Measurements from ENCODE around the gene STAMBP. TPM values are rescaled to one million over a fixed set of nuclear protein-coding genes. Genes with fewer than 3 reads are reported as not detected.

The STAMBP gene
- total and polyA plus RNA-seq, 2 of the 13 experiments (the other 11 are each of a cell fraction or from before 2014, with no cell fraction given): 49.6 to 53.2 TPM

DNA sequence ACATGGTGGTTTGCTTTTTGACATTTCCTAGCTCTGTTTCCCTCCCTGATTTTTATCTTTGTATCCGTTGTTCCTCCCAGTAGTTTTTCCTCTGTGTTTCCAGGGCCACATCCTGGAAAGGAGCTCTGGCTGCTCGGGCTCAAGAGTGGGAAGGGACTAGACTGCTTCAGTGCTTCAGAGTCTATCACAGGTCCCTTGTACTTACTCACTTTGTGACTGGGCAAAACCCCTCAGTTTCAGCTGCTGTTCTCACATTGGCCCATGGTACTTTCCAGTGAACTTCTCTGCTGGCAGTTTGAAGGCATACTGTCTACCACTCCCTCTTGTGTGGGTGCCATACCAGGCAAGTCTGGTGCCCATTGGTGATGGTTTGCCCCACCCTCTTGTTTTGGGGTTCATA is 7.5 kb upstream of the STAMBP start (continued):
- TF ChIP-seq BCLAF1 (IDR thresholded peaks at IDR 0.05) (no peak), GTF3A (CRISPR knock-in tag; conservative IDR thresholded peaks at IDR 0.05) (no peak)

DNA sequence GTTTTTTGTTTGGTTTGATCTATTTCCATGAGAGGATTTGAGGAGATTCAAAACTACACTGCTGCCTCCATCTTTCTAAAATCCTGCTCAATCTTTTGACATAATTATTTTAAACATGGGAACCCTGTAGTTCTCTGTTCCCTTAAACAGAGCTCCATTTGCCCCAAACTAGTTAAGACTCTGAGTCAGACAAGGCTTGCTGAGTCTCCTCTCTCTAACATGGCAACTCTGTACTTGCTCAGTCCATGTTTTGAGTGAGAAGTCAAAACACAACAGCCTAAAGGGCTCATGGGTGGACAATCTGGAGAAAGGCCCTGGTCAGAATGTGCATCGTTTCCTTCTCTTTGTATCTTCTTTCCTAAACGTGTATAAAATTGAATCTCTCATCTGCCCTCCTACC is 7.1 kb upstream of the STAMBP start:
- BruUV-seq (replicated peaks): no TSS peak
- Histone ChIP-seq H3K4me1 (ENCODE audit: insufficient read depth, low read length) (no peaks in the 10 kb centered on the region), H2AFZ (ENCODE audit: low read length) (no peak overlapping the region), H3K79me2 (ENCODE audit: insufficient read depth, low read length) (no peaks in the 10 kb centered on the region), H3K4me3 (replicated peaks in 1 of 3; ENCODE audit: insufficient read depth in 1 of 3, low read depth in 2 of 3, low read length in 3 of 3) (no peak overlapping the region), H3K9me3 (ENCODE audit: low read length) (no peaks in the 10 kb centered on the region), H3K9ac (ENCODE audit: insufficient read depth, low read depth, low read length) (no peak overlapping the region), H3K36me3 (replicated peaks in 1 of 2; ENCODE audit: control insufficient read depth in 1 of 2, insufficient read depth in 2 of 2, low read length in 2 of 2) (no peaks in the 10 kb centered on the region), H3K27ac (ENCODE audit: extremely low read length, insufficient read depth, low read length) (no peak overlapping the region), H3K27me3 (ENCODE audit: control insufficient read depth in 1 of 2, insufficient read depth in 2 of 2, low read length in 2 of 2) (peaks cover 3 to 5% of the 10 kb centered on the region in 2 experiments; a peak in 3 of 5 replicates), H3K4me2 (ENCODE audit: low read depth, low read length) (no peak overlapping the region), H4K20me1 (ENCODE audit: insufficient read depth, low read length) (no peaks in the 10 kb centered on the region)
- ATAC-seq: no peak
- no peak for FAIRE-seq
- no peak for DNase-seq (ENCODE audit: low spot score)
- intact Hi-C loops (cut with micrococcal nuclease; ENCODE audit: unreplicated experiment) (no loop called here), in situ Hi-C loops (cut with HindIII; ENCODE audit: extremely low pct_ligation_motif_present, low pct_unique_long_range_greater_than_20kb) (no loop called here)
- CTCF ChIA-PET (ENCODE audit: low intra/inter-chr PET ratio, low total read pairs): no interaction called here
- no peak for TF ChIP-seq ZNF232 (CRISPR knock-in tag; IDR thresholded peaks at IDR 0.05; ENCODE audit: borderline replicate concordance)
- TF ChIP-seq ZNF841 (CRISPR knock-in tag; IDR thresholded peaks at IDR 0.05; ENCODE audit: borderline replicate concordance): no peak
- no peak for TF ChIP-seq ZNF337 (CRISPR knock-in tag; IDR thresholded peaks at IDR 0.05; ENCODE audit: borderline replicate concordance, low read depth)
- TF ChIP-seq, protein P1, sequence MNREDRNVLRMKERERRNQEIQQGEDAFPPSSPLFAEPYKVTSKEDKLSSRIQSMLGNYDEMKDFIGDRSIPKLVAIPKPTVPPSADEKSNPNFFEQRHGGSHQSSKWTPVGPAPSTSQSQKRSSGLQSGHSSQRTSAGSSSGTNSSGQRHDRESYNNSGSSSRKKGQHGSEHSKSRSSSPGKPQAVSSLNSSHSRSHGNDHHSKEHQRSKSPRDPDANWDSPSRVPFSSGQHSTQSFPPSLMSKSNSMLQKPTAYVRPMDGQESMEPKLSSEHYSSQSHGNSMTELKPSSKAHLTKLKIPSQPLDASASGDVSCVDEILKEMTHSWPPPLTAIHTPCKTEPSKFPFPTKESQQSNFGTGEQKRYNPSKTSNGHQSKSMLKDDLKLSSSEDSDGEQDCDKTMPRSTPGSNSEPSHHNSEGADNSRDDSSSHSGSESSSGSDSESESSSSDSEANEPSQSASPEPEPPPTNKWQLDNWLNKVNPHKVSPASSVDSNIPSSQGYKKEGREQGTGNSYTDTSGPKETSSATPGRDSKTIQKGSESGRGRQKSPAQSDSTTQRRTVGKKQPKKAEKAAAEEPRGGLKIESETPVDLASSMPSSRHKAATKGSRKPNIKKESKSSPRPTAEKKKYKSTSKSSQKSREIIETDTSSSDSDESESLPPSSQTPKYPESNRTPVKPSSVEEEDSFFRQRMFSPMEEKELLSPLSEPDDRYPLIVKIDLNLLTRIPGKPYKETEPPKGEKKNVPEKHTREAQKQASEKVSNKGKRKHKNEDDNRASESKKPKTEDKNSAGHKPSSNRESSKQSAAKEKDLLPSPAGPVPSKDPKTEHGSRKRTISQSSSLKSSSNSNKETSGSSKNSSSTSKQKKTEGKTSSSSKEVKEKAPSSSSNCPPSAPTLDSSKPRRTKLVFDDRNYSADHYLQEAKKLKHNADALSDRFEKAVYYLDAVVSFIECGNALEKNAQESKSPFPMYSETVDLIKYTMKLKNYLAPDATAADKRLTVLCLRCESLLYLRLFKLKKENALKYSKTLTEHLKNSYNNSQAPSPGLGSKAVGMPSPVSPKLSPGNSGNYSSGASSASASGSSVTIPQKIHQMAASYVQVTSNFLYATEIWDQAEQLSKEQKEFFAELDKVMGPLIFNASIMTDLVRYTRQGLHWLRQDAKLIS (CRISPR knock-in tag; IDR thresholded peaks at IDR 0.05): no peak
- no peak for TF ChIP-seq ARNTL (CRISPR knock-in tag; IDR thresholded peaks at IDR 0.05)
- TF ChIP-seq, protein P2, sequence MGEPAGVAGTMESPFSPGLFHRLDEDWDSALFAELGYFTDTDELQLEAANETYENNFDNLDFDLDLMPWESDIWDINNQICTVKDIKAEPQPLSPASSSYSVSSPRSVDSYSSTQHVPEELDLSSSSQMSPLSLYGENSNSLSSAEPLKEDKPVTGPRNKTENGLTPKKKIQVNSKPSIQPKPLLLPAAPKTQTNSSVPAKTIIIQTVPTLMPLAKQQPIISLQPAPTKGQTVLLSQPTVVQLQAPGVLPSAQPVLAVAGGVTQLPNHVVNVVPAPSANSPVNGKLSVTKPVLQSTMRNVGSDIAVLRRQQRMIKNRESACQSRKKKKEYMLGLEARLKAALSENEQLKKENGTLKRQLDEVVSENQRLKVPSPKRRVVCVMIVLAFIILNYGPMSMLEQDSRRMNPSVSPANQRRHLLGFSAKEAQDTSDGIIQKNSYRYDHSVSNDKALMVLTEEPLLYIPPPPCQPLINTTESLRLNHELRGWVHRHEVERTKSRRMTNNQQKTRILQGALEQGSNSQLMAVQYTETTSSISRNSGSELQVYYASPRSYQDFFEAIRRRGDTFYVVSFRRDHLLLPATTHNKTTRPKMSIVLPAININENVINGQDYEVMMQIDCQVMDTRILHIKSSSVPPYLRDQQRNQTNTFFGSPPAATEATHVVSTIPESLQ (CRISPR knock-in tag; conservative IDR thresholded peaks at IDR 0.05): no peak
- TF ChIP-seq HNF4G (IDR thresholded peaks at IDR 0.05; ENCODE audit: borderline replicate concordance, low read depth, low read length): no peak
- TF ChIP-seq HNF4G (CRISPR knock-in tag; IDR thresholded peaks at IDR 0.05; ENCODE audit: borderline replicate concordance, low read depth): no peak
- TF ChIP-seq HOXA5 (CRISPR knock-in tag; IDR thresholded peaks at IDR 0.05): no peak
- TF ChIP-seq NR2F1 (CRISPR knock-in tag; IDR thresholded peaks at IDR 0.05): no peak
- no peak for TF ChIP-seq ZNF256 (CRISPR knock-in tag; conservative IDR thresholded peaks at IDR 0.05)
- no peak for TF ChIP-seq HNRNPL (IDR thresholded peaks at IDR 0.05; ENCODE audit: low read depth, low read length)
- no peak for TF ChIP-seq ZIK1 (CRISPR knock-in tag; IDR thresholded peaks at IDR 0.05; ENCODE audit: borderline replicate concordance, low read depth)
- no peak for TF ChIP-seq PAWR (CRISPR knock-in tag; IDR thresholded peaks at IDR 0.05; ENCODE audit: borderline replicate concordance)
- POLR2A ChIA-PET: no interaction called here
- WGBS (ENCODE audit: low lambda C conversion rate): 2% methylated on average over 2 of the region's 2 CpGs
